Mucosa of descending colon (tissue), 3 donors: ENCODE measurements around the gene CRACR2A. TPM values are rescaled to one million over a fixed set of nuclear protein-coding genes. Genes with fewer than 3 reads are reported as not detected.

ENCODE experiments used
- ATAC-seq: fragments of 200-7000 bp; cut with Tn5 transposase; one replicate; pipeline ENCODE4 v1.9.1; 2020; ENCODE audit warnings: mild to moderate bottlenecking, moderate library complexity
- DNase-seq, 3 donors: peaks; one replicate each; pipeline ENCODE4 v3.0.0-alpha.2; 2020
- H3K36me3 ChIP-seq: fragments of 200-600 bp; one replicate; pipeline ENCODE4 v1.8.0; 2021; ENCODE audit warnings: low read depth, mild to moderate bottlenecking
- H3K4me1 ChIP-seq: fragments of 200-600 bp; one replicate; pipeline ENCODE4 v1.8.0; 2021; ENCODE audit warnings: low read depth, mild to moderate bottlenecking
- H3K4me3 ChIP-seq: fragments of 200-600 bp; one replicate; pipeline ENCODE4 v1.8.0; 2021; ENCODE audit warnings: mild to moderate bottlenecking
- H3K9me3 ChIP-seq: fragments of 200-600 bp; one replicate; pipeline ENCODE4 v1.8.0; 2021; ENCODE audit warnings: mild to moderate bottlenecking
- intact Hi-C, 2 donors: fragments of 100-400 bp; cut with DNase I in 1 of 2; cut with micrococcal nuclease in 1 of 2; formaldehyde crosslinking; loops; one replicate each; pipeline versions ENCODE4 v1.11.0 to v1.11.1; 2022; cut with DNase I, micrococcal nuclease
- total RNA-seq, 3 donors: library from RNA; stranded (reverse); fragmentation: NEBNext Ultra II Directional in 2 of 3; extraction: Animal tissue kit (Norgen Biotek cat#: 25700) in 2 of 3; gene quantifications; one replicate each; pipeline versions ENCODE4 v1.2.1 to v1.2.4, GENCODE V29; 2021 to 2023
- TF ChIP-seq, protein P1 (sequence below): fragments of 200-600 bp; IDR thresholded peaks from one replicate; pipeline ENCODE4 v1.8.0; 2022; ENCODE audit warnings: antibody characterized with exemption, mild to moderate bottlenecking
- donor health status: DM: no; HTN: no; CAD: no; lungs with moderate emphysema.
- donor health status: DM: no; HTN: no; CAD: no.
- donor health status: DM: no; HTN: yes; CAD: no.

CRACR2A gene
- total RNA-seq, 3 donors from 2014 or later, result 26.9 to 72.5 (median 69.7) TPM

DNA sequence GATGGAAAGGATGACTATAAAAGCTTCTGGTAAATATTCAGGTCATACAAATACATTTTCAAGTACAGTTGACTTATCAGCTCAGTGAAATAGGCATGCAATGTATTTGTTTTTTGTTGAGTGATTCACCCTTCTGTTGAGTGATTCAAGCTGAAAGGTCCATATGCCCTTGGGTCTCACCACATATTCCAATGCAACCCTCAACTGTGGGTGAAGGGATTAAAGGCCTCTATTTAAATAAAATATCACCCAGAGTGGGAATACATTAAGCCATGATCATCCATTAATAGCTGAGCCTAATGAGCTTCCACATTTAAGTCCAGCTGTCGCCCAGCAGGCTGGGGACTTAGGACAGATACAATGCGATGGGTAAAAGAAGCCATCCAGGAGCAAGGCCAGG lies 120.2 kb downstream of the CRACR2A start:
- ATAC-seq (no peak), DNase-seq (no peak)
- Histone ChIP-seq H3K36me3 (no peaks in the 10 kb centered on the region), H3K4me3 (no peak overlapping the region), H3K9me3 (no peaks in the 10 kb centered on the region), H3K4me1 (no peaks in the 10 kb centered on the region)
- TF ChIP-seq, protein P1, sequence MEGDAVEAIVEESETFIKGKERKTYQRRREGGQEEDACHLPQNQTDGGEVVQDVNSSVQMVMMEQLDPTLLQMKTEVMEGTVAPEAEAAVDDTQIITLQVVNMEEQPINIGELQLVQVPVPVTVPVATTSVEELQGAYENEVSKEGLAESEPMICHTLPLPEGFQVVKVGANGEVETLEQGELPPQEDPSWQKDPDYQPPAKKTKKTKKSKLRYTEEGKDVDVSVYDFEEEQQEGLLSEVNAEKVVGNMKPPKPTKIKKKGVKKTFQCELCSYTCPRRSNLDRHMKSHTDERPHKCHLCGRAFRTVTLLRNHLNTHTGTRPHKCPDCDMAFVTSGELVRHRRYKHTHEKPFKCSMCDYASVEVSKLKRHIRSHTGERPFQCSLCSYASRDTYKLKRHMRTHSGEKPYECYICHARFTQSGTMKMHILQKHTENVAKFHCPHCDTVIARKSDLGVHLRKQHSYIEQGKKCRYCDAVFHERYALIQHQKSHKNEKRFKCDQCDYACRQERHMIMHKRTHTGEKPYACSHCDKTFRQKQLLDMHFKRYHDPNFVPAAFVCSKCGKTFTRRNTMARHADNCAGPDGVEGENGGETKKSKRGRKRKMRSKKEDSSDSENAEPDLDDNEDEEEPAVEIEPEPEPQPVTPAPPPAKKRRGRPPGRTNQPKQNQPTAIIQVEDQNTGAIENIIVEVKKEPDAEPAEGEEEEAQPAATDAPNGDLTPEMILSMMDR, result no peak
- intact Hi-C loops, result no loop called here

GRCh38 chr12:3632256-3632655 lies 120.7 kb downstream of the CRACR2A start:
- DNase-seq (no peak), ATAC-seq (no peak)
- intact Hi-C loops, result no loop called here
- TF ChIP-seq, protein P1, result no peak
- H3K36me3 ChIP-seq, result no peaks in the 10 kb centered on the region
- H3K4me1 ChIP-seq, result no peaks in the 10 kb centered on the region
- no peak overlapping the region for H3K4me3 ChIP-seq
- no peaks in the 10 kb centered on the region for H3K9me3 ChIP-seq

DNA sequence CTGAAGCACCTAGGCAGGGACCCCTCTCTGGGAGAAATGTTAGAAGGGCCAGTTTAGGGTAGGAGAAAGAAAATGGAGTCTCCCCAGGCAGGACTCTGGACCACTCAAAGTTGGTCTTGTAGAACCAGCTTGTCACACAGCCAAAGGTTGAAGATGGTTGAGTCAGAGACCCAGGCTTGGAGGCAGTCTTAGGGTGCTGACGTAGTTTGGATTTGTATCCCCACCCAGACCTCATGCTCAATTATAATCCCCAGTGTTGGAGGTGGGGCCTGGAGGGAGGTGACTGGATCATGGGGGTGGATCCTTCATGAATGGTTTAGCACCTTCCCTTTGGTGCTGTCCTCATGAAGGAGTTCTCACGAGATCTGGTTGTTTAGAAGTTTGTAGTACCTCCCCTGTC lies 121.2 kb downstream of the CRACR2A start:
- Histone ChIP-seq H3K36me3 (no peaks in the 10 kb centered on the region), H3K9me3 (no peaks in the 10 kb centered on the region), H3K4me1 (no peaks in the 10 kb centered on the region), H3K4me3 (no peak overlapping the region)
- intact Hi-C loops, result no loop called here
- TF ChIP-seq, protein P1, result no peak
- DNase-seq (no peak), ATAC-seq (no peak)

DNA sequence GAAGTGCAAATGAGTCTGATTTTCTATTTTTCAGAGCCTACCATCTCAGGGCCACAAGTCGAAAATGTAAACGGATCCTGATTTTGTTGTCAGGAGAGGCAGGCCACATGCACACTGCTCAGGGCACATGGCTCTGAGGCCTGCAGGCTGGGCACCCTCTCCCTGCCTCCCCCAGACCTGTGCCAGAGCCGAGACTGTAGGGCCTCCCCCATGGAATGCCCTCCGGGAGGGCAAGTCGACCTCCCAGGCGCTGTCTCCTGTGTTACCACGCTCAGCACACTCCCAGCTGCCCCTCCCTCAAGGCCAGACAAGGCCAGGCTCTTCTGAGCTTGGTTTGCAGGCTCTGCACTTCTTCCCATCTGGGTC lies 121.7 kb downstream of the CRACR2A start:
- Histone ChIP-seq H3K36me3 (no peaks in the 10 kb centered on the region), H3K9me3 (no peaks in the 10 kb centered on the region), H3K4me3 (no peak overlapping the region), H3K4me1 (no peaks in the 10 kb centered on the region)
- intact Hi-C loops, result no loop called here
- TF ChIP-seq, protein P1, result no peak
- ATAC-seq, result peak; percentile 15
- no peak for DNase-seq

DNA sequence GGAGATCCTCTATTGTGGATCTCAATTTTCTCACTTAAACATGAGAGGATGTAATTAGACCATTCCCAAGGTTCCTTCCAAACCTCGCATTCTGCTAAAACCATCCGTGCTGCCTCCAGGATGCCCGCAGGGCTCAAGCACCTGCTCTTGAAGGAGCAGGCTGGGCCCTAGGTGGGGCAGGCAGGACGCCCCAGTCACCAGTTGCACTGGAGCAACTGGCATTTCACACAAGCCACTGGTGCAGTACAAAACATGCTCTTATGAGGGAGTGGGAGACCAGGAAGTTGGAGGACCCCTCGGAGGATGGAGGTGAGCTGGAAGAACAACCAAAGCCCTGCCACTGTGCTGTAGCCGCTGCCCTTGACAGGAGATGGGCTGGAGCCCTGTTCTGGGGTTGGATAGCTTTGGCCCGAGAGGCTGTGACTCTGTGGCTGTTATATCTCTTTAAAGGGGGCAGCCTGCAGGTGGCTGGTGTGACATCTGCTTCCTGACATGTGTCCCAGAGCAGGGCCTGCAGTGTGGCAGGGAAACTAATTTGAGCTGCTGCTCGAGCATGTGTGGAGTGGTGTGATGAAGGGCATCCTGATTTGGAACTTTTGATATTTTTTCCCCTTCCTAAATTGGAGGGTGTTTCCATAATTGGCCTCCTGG lies 122.2 kb downstream of the CRACR2A start:
- Histone ChIP-seq H3K4me3 (no peak overlapping the region), H3K4me1 (no peaks in the 10 kb centered on the region), H3K36me3 (no peaks in the 10 kb centered on the region), H3K9me3 (no peaks in the 10 kb centered on the region)
- intact Hi-C loops, result no loop called here
- TF ChIP-seq, protein P1, result no peak
- ATAC-seq, result no peak
- DNase-seq, result no peak

DNA sequence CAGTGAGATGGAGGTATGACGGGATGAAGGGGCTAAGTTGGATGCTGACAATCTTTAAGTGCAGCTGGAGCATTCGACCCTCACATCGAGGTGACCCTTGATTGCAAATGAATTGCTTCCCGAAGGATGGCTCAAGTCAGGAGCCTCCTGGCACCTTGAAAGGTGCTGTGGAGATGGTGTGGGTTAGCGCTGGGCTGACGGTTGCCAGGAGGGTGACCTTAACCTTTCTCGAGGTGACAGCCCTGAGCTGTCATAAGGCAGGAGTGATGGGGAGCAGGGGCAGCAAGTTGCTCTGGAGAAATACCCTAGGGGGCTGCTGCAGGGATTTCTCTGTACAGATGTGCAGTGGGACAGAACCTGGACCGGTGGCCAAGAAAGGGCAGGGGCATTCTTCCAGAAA lies 122.8 kb downstream of the CRACR2A start:
- intact Hi-C loops, result no loop called here
- Histone ChIP-seq H3K4me1 (no peaks in the 10 kb centered on the region), H3K36me3 (no peaks in the 10 kb centered on the region), H3K4me3 (no peak overlapping the region), H3K9me3 (no peaks in the 10 kb centered on the region)
- ATAC-seq (no peak), DNase-seq (no peak)
- TF ChIP-seq, protein P1, result no peak
